Measurements from ENCODE around the gene MICU1. TPM values are rescaled to one million over a fixed set of nuclear protein-coding genes. Genes with fewer than 3 reads are reported as not detected.
"Not testable (repeated sequence)": the region's sequence is repeated elsewhere in the genome, so short reads cannot be mapped to it uniquely, and the experiment has no call there.

The MICU1 gene
- total RNA-seq, 2 experiments from 2014 or later = 41.2 to 41.7 TPM

- intact Hi-C loops (cut with micrococcal nuclease); DNase-seq; H3K27ac Mint-ChIP-seq: not testable (repeated sequence)
These were observed 82.0 kb downstream of the MICU1 start for GRCh38 chr10:72543855-72544254.

GRCh38 chr10:72542396-72542815 is 83.5 kb downstream of the MICU1 start:
- H3K9me3 Mint-ChIP-seq = peaks cover 14% of the 10 kb centered on the region
- no peak overlapping the region for H3K27ac Mint-ChIP-seq
- peaks cover 3% of the 10 kb centered on the region for H3K4me1 Mint-ChIP-seq (ENCODE audit: low read depth)
- ChIA-PET POLR2A (no interaction called here), CTCF (no interaction called here)
- no peak overlapping the region for H3K4me3 Mint-ChIP-seq
- intact Hi-C loops (cut with micrococcal nuclease) = no loop called here
- no peak for DNase-seq
- H3K27me3 Mint-ChIP-seq = no peaks in the 10 kb centered on the region
- H3K36me3 Mint-ChIP-seq = peaks cover 32% of the 10 kb centered on the region

More at GRCh38 chr10:72543855-72544254, 82.0 kb downstream of the MICU1 start:
- H3K4me1 Mint-ChIP-seq (ENCODE audit: low read depth); H3K27me3 Mint-ChIP-seq; H3K4me3 Mint-ChIP-seq; POLR2A ChIA-PET; CTCF ChIA-PET: not testable (repeated sequence)
- Mint-ChIP-seq H3K36me3 (peaks cover 34% of the 10 kb centered on the region), H3K9me3 (peaks cover 14% of the 10 kb centered on the region)

DNA sequence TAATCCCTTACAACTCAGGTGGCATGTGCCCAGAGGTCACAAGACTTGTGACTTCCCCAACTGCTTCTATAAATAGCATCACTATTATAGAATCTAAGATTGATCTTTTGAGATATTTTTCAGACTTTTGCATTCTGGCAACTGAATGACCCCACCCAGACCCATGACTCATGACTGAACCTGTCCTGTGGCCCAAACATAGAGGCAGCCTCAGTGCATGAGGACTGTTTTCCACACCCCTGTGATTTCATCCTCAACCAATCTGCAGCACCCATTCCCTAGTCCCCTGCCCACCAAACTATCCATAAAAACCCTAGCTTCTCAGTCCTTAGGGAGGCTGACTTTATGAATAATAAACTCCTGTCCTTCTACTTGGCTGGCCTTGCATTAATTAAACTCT is 84.5 kb downstream of the MICU1 start:
- ChIA-PET POLR2A (no interaction called here), CTCF (no interaction called here)
- H3K4me3 Mint-ChIP-seq = no peak overlapping the region
- no peak overlapping the region for H3K27ac Mint-ChIP-seq
- no peak for DNase-seq
- peaks cover 14% of the 10 kb centered on the region for H3K9me3 Mint-ChIP-seq
- H3K27me3 Mint-ChIP-seq = no peaks in the 10 kb centered on the region
- intact Hi-C loops (cut with micrococcal nuclease) = no loop called here
- H3K36me3 Mint-ChIP-seq = peaks cover 32% of the 10 kb centered on the region
- H3K4me1 Mint-ChIP-seq (ENCODE audit: low read depth) = peaks cover 3% of the 10 kb centered on the region

- CTCF ChIA-PET = no interaction called here
- no peak overlapping the region for H3K4me3 Mint-ChIP-seq
These were observed 85.6 kb downstream of the MICU1 start for GRCh38 chr10:72540193-72540807.

GRCh38 chr10:72539137-72539536 is 86.7 kb downstream of the MICU1 start:
- no peak overlapping the region for H3K27ac Mint-ChIP-seq
- peaks cover 3% of the 10 kb centered on the region for H3K4me1 Mint-ChIP-seq (ENCODE audit: low read depth)
- intact Hi-C loops (cut with micrococcal nuclease) = no loop called here
- CTCF ChIA-PET = no interaction called here
- H3K4me3 Mint-ChIP-seq = no peak overlapping the region
- no peak for DNase-seq
- POLR2A ChIA-PET = no interaction called here
- peaks cover 14% of the 10 kb centered on the region for H3K9me3 Mint-ChIP-seq
- peaks cover 25% of the 10 kb centered on the region for H3K36me3 Mint-ChIP-seq
- H3K27me3 Mint-ChIP-seq = no peaks in the 10 kb centered on the region

More at GRCh38 chr10:72540193-72540807, 85.6 kb downstream of the MICU1 start:
- no peak overlapping the region for H3K27ac Mint-ChIP-seq
- intact Hi-C loops (cut with micrococcal nuclease) = no loop called here
- POLR2A ChIA-PET = no interaction called here
- peaks cover 3% of the 10 kb centered on the region for H3K4me1 Mint-ChIP-seq (ENCODE audit: low read depth)
- H3K9me3 Mint-ChIP-seq = peaks cover 14% of the 10 kb centered on the region
- H3K36me3 Mint-ChIP-seq = peaks cover 30% of the 10 kb centered on the region
- H3K27me3 Mint-ChIP-seq = no peaks in the 10 kb centered on the region
- DNase-seq = no peak

DNA sequence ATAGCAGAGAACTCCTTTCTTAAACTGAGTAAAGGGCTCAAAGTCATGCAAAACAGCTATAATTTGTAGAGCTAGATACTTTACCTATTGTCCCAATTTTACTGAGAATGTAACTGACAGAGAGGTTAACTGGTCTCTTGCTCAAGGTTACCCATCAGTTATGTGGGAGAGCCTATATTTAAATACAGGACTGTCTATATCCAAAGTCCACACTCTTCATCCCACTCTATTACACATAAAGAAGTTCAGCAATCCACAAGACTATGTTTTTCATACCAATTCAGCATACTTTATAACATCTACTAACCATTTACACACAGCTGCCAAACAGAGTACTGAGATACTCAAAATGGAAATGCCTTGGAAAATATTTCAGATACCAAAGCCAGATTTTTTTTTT is 100.2 kb downstream of the MICU1 start:
- POLR2A ChIA-PET = no interaction called here
- Mint-ChIP-seq H3K4me1 (ENCODE audit: low read depth) (no peaks in the 10 kb centered on the region), H3K4me3 (no peak overlapping the region), H3K27ac (no peak overlapping the region), H3K27me3 (no peaks in the 10 kb centered on the region), H3K36me3 (no peaks in the 10 kb centered on the region), H3K9me3 (no peaks in the 10 kb centered on the region)
- intact Hi-C loops (cut with micrococcal nuclease) = no loop called here
- CTCF ChIA-PET = no interaction called here
- no peak for DNase-seq

DNA sequence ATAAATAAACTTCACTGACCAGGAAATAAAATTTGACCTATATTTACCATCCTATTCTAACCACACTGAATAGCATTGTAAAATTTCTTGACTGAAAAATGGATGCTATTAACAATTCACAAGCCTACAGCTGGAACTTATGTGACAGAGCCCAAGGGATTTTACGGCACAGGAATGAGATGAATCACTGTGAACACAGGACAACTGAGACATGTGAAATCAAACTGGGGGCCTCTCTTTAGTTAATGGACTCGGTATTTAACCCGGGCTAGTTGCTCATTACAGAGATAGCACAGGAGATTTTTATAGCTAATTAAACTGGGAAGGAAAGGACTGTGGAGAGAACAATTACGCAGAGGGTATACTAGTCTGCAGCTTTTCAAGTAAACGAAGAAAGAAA is 100.6 kb downstream of the MICU1 start:
- Mint-ChIP-seq H3K4me3 (no peak overlapping the region), H3K4me1 (ENCODE audit: low read depth) (no peaks in the 10 kb centered on the region), H3K27ac (no peak overlapping the region), H3K9me3 (no peaks in the 10 kb centered on the region), H3K27me3 (no peaks in the 10 kb centered on the region), H3K36me3 (no peaks in the 10 kb centered on the region)
- DNase-seq = no peak
- POLR2A ChIA-PET = no interaction called here
- CTCF ChIA-PET = no interaction called here
- intact Hi-C loops (cut with micrococcal nuclease) = no loop called here

GRCh38 chr10:72524489-72524888 is 101.4 kb downstream of the MICU1 start:
- intact Hi-C loops (cut with micrococcal nuclease) = no loop called here

DNA sequence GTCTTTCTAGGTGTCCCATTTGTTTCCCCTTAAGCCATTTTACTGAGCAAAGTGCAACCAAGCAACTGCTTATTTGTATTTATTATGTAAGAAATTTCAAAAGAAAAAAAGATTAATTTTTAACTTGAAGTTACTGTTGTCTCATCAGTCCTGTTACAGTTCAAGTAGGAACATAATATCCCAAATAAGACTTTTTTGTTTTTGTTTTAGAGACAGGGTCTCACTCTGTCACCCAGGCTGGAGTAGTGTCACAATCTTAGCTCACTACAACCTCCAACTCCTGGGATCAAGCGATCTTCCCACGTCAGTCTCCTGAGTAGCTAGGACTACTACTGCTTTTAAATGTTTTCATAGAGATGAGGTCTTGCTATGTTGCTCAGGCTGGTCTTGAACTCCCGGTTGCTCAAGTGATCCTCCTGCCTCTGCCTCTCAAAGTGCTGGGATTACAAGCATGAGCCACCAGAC is 101.9 kb downstream of the MICU1 start:
- intact Hi-C loops (cut with micrococcal nuclease) = no loop called here
- Mint-ChIP-seq H3K4me1 (ENCODE audit: low read depth) (no peaks in the 10 kb centered on the region), H3K4me3 (no peak overlapping the region), H3K36me3 (no peaks in the 10 kb centered on the region), H3K9me3 (no peaks in the 10 kb centered on the region), H3K27ac (no peak overlapping the region), H3K27me3 (no peaks in the 10 kb centered on the region)
- ChIA-PET POLR2A (no interaction called here), CTCF (no interaction called here)
- no peak for DNase-seq

More at GRCh38 chr10:72524489-72524888, 101.4 kb downstream of the MICU1 start:
- H3K27me3 Mint-ChIP-seq = no peaks in the 10 kb centered on the region
- ChIA-PET POLR2A (no interaction called here), CTCF (no interaction called here)
- H3K36me3 Mint-ChIP-seq = no peaks in the 10 kb centered on the region
- H3K4me1 Mint-ChIP-seq (ENCODE audit: low read depth) = no peaks in the 10 kb centered on the region
- DNase-seq = no peak
- H3K27ac Mint-ChIP-seq = no peak overlapping the region
- H3K9me3 Mint-ChIP-seq = no peaks in the 10 kb centered on the region
- H3K4me3 Mint-ChIP-seq = no peak overlapping the region

DNA sequence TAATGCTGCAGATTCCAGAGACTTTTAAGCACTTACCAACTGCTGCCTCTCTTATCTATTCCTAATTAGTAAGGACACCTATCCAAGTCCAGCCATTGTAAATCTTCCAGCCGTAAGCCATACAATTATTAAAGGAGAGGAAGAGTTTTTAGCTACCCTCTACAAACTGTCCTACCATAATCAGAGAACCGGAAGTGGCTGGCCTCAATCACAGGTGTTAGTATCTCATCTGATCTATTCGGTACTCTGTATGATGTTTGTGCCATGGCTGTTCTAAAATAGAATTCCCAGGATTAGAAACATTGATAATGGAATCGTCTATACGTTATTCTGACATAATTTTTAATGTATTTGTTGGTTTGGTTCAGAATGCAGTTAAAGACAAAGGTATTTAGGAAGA is 102.8 kb downstream of the MICU1 start:
- ChIA-PET CTCF (no interaction called here), POLR2A (no interaction called here)
- DNase-seq = no peak
- Mint-ChIP-seq H3K9me3 (no peaks in the 10 kb centered on the region), H3K27me3 (no peaks in the 10 kb centered on the region), H3K4me1 (ENCODE audit: low read depth) (no peaks in the 10 kb centered on the region), H3K36me3 (no peaks in the 10 kb centered on the region), H3K4me3 (no peak overlapping the region), H3K27ac (no peak overlapping the region)
- intact Hi-C loops (cut with micrococcal nuclease) = no loop called here

GRCh38 chr10:72517244-72517643 is 108.6 kb downstream of the MICU1 start:
- H3K9me3 Mint-ChIP-seq = peaks cover 8% of the 10 kb centered on the region
- ChIA-PET POLR2A (no interaction called here), CTCF (no interaction called here)

DNA sequence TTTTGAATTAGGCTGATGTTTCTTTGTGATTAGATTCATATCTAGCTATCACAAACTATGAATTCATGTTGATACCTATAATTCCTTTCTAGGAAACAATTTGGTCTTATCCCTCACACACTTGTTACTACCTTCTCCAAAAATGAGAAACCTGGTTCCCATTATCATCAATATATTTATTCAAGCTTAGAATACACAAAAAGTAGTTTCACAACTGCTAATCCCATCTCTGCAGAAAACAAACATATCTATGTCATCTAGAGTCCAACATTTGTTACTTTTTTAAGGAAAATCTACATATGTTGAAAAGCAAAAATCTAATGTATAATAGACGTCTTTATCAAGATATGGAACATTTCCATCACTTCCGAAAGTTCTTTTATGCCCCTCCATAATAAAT is 110.4 kb downstream of the MICU1 start:
- Mint-ChIP-seq H3K27me3 (no peaks in the 10 kb centered on the region), H3K27ac (no peak overlapping the region), H3K36me3 (peaks cover 9% of the 10 kb centered on the region), H3K4me1 (ENCODE audit: low read depth) (no peaks in the 10 kb centered on the region), H3K9me3 (peaks cover 8% of the 10 kb centered on the region), H3K4me3 (no peak overlapping the region)
- intact Hi-C loops (cut with micrococcal nuclease) = no loop called here
- POLR2A ChIA-PET = no interaction called here
- CTCF ChIA-PET = no interaction called here
- DNase-seq = no peak

More at GRCh38 chr10:72517244-72517643, 108.6 kb downstream of the MICU1 start:
- DNase-seq = no peak
- Mint-ChIP-seq H3K27ac (no peak overlapping the region), H3K27me3 (no peaks in the 10 kb centered on the region), H3K36me3 (peaks cover 9% of the 10 kb centered on the region), H3K4me3 (no peak overlapping the region), H3K4me1 (ENCODE audit: low read depth) (no peaks in the 10 kb centered on the region)
- intact Hi-C loops (cut with micrococcal nuclease) = no loop called here

- peaks cover 9% of the 10 kb centered on the region for H3K36me3 Mint-ChIP-seq
- peaks cover 8% of the 10 kb centered on the region for H3K9me3 Mint-ChIP-seq
- H3K27ac Mint-ChIP-seq = no peak overlapping the region
- no peak overlapping the region for H3K4me3 Mint-ChIP-seq
- H3K27me3 Mint-ChIP-seq = no peaks in the 10 kb centered on the region
- intact Hi-C loops (cut with micrococcal nuclease) = no loop called here
- H3K4me1 Mint-ChIP-seq (ENCODE audit: low read depth) = no peaks in the 10 kb centered on the region
- POLR2A ChIA-PET = no interaction called here
- no peak for DNase-seq
- CTCF ChIA-PET = no interaction called here
These were observed 112.0 kb downstream of the MICU1 start for GRCh38 chr10:72513910-72514309.

Data from activated CD4-positive, alpha-beta memory T cell treated with anti-CD3 and anti-CD28 coated beads for 36 hours (primary cell).